HL-60 (cell line): ENCODE results near the gene HNRNPC.

Experiments used
- DNase-seq, 2 experiments: peaks; one replicate each; pipeline ENCODE4 v3.0.0-alpha.2; 2010 to 2020; ENCODE audit warnings: low read depth in 1 of 2, low spot score in 1 of 2
- H3K27ac ChIP-seq: fragments of 250-450 bp; sonication (Bioruptor Pico); replicated peaks from 2 replicates; pipeline ENCODE4 v1.5.1; 2020; ENCODE audit warnings: mild to moderate bottlenecking, moderate library complexity
- H3K27me3 ChIP-seq: fragments of 250-450 bp; sonication (Bioruptor Pico); 2 replicates; pipeline ENCODE4 v1.5.1; 2021; ENCODE audit warnings: mild to moderate bottlenecking, moderate library complexity; ENCODE audit not compliant: insufficient read depth, poor library complexity, severe bottlenecking
- H3K4me3 ChIP-seq: replicated peaks from 2 replicates; pipeline ENCODE4 v1.5.1; 2011; ENCODE audit warnings: mild to moderate bottlenecking, control low read depth, low read length; ENCODE audit not compliant: insufficient read depth
- GABPA ChIP-seq: IDR thresholded peaks from 2 replicates; pipeline ENCODE4 v1.6.1; 2012; ENCODE audit warnings: low read depth
- POLR2AphosphoS5 ChIP-seq: IDR thresholded peaks from 2 replicates; pipeline ENCODE4 v1.6.1; 2012; ENCODE audit warnings: low read depth
- SPI1 ChIP-seq: IDR thresholded peaks from 2 replicates; pipeline ENCODE4 v1.6.1; 2012; ENCODE audit warnings: low read depth, mild to moderate bottlenecking, borderline replicate concordance
- TF ChIP-seq, protein P1 (sequence below): IDR thresholded peaks from 2 replicates; pipeline ENCODE4 v1.6.1; 2012; ENCODE audit warnings: low read depth; ENCODE audit not compliant: insufficient replicate concordance
- TF ChIP-seq, protein P2 (sequence below): IDR thresholded peaks from one replicate; pipeline ENCODE4 v1.5.1; 2011; ENCODE audit warnings: low read length, control low read depth, inconsistent platforms; ENCODE audit not compliant: insufficient read depth

HNRNPC gene

DNA sequence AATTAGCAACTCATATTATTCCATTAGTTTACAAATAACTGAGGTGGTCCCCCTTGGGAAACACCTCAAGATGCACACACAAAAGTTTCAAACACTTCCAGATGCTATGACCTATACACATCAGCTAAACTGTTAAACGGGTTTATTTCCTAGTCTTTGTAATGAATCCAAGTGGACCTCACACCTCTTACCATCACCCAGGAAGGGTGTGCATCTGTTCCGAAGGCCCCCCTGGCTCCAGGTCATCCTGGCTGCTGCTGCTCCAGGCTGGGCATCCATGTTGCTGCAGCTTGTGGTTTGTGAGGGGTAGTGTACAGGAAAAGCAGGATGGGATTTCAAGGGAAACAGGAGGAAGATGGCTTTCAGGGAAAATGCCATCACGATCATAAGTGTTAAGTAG is 6.8 kb downstream of the HNRNPC start:
- no peak for DNase-seq
- TF ChIP-seq SPI1 (no peak), POLR2AphosphoS5 (peak; percentile 66; the same call in 1 of the 2 replicates)
- Histone ChIP-seq H3K27ac (no peak overlapping the region), H3K4me3 (no peak overlapping the region), H3K27me3 (no peaks in the 10 kb centered on the region)

DNA sequence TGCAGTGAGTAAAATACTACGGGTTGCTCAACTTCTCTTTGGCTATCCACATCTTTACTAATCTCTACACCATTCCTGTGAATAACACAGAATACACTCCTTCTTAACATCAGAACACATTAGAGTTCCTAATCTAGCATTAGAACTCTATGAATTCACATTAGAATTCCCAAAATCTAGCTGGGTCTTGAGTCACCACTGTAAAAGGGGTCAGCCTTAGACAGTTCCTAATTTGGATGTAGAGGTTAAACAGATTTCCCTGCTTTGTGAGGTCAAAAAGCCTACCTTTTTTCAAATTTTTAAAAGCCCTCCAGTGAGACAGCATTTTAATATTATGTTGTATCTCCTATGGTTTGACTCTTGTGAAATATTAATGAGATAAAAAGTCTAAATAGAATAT is 7.4 kb downstream of the HNRNPC start:
- no peak for TF ChIP-seq GABPA
- no peak for TF ChIP-seq POLR2AphosphoS5
- TF ChIP-seq, protein P1, sequence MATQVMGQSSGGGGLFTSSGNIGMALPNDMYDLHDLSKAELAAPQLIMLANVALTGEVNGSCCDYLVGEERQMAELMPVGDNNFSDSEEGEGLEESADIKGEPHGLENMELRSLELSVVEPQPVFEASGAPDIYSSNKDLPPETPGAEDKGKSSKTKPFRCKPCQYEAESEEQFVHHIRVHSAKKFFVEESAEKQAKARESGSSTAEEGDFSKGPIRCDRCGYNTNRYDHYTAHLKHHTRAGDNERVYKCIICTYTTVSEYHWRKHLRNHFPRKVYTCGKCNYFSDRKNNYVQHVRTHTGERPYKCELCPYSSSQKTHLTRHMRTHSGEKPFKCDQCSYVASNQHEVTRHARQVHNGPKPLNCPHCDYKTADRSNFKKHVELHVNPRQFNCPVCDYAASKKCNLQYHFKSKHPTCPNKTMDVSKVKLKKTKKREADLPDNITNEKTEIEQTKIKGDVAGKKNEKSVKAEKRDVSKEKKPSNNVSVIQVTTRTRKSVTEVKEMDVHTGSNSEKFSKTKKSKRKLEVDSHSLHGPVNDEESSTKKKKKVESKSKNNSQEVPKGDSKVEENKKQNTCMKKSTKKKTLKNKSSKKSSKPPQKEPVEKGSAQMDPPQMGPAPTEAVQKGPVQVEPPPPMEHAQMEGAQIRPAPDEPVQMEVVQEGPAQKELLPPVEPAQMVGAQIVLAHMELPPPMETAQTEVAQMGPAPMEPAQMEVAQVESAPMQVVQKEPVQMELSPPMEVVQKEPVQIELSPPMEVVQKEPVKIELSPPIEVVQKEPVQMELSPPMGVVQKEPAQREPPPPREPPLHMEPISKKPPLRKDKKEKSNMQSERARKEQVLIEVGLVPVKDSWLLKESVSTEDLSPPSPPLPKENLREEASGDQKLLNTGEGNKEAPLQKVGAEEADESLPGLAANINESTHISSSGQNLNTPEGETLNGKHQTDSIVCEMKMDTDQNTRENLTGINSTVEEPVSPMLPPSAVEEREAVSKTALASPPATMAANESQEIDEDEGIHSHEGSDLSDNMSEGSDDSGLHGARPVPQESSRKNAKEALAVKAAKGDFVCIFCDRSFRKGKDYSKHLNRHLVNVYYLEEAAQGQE: no peak
- no peak for TF ChIP-seq SPI1
- TF ChIP-seq, protein P2, sequence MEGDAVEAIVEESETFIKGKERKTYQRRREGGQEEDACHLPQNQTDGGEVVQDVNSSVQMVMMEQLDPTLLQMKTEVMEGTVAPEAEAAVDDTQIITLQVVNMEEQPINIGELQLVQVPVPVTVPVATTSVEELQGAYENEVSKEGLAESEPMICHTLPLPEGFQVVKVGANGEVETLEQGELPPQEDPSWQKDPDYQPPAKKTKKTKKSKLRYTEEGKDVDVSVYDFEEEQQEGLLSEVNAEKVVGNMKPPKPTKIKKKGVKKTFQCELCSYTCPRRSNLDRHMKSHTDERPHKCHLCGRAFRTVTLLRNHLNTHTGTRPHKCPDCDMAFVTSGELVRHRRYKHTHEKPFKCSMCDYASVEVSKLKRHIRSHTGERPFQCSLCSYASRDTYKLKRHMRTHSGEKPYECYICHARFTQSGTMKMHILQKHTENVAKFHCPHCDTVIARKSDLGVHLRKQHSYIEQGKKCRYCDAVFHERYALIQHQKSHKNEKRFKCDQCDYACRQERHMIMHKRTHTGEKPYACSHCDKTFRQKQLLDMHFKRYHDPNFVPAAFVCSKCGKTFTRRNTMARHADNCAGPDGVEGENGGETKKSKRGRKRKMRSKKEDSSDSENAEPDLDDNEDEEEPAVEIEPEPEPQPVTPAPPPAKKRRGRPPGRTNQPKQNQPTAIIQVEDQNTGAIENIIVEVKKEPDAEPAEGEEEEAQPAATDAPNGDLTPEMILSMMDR: no peak
- no peak overlapping the region for H3K27ac ChIP-seq

DNA sequence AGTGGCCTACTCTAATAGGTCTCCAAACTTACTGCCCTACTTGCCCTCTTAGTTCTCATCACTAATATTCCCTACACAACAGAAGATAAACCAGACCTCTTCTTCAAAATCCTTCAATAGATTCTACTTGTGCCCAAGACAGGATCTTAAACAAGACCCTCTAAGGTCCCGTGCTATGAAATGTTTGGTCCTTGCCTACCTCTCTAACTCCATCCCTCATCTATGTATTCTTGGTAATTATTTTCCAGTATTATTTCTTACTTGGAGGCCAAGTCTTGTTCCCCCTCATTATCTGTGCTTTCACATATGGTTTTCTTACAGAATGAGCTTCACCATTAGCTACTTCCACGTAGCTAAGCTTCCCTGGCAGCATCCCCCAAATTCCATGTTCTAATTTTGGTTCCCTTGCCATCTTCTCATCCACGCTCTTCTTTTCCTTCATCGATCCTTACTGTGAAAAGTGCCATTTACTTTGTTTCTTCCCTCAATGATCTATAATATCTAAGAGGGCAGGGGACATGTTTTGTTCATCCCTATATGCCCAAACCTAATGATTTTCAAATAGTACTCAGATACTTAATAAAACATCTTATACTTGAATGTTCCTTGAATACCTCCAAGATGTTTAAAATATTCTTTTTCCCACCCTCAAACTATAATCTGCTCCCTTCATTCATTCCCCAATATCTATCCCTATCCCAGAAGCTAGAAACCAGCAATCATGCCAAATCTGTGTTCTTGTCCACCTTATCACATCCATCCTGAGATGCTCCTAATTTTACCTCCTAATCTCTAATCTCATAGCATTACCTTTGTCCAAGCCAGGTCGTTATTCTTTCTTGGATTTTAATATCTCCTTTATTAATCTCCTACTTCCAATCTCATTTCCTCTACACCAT is 10.1 kb downstream of the HNRNPC start:
- TF ChIP-seq, protein P1: no peak
- TF ChIP-seq POLR2AphosphoS5: peak; percentile 49
- TF ChIP-seq, protein P2: no peak
- H3K27me3 ChIP-seq: no peaks in the 10 kb centered on the region
- no peak overlapping the region for H3K27ac ChIP-seq
- DNase-seq: no peak
- H3K4me3 ChIP-seq: no peak overlapping the region

More for the DNA sequence above, 7.4 kb downstream of the HNRNPC start:
- H3K4me3 ChIP-seq: no peak overlapping the region
- no peaks in the 10 kb centered on the region for H3K27me3 ChIP-seq
- no peak for DNase-seq

DNA sequence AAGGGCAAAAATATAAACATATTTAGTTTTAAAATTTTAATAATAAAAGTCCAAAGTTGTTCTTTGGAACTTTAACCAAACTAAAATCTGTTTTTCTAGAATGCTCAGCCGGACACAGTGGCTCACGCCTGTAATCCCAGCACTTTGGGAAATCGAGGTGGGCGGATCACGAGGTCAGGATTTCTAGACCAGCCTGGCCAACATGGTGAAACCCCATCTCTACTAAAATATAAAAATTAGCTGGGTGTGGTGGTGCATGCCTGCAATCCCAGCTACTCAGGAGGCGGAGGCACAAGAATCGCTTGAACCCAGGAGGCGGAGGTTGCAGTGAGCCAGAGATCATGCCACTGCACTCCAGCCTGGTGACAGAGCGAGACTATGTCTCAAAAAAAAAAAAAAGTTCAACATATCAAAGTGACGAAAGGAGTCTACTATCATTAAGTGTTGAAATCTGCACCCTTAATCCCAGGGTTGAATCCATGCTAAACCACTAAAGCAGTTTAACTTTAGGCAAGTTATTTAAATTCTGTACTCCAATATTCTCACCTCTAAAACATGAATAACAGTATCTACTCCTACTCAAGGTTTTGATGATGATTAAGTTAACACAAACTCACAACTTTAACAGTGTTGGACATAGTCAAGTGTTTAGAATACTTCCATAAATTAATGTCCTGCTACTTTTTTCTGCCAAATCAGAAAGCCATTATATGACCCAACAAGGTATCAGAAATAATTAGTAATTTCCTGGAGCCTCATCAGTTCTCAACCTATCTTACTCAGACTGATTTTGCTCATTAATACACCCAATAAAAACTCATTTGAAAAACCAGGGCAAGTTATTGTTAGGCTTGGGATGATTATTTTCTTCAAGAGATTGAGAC is 11.0 kb downstream of the HNRNPC start:
- no peaks in the 10 kb centered on the region for H3K27me3 ChIP-seq
- no peak for DNase-seq
- TF ChIP-seq GABPA (no peak), SPI1 (no peak), POLR2AphosphoS5 (no peak)
- TF ChIP-seq, protein P2: no peak
- TF ChIP-seq, protein P1: no peak
- peak overlapping the region; percentile 25; the same call in 1 of the 2 replicates for H3K27ac ChIP-seq
- no peak overlapping the region for H3K4me3 ChIP-seq
